Keratinocyte (primary cell): Measurements from ENCODE around the gene PRKCE. TPM values are rescaled to one million over a fixed set of nuclear protein-coding genes. Genes with fewer than 3 reads are reported as not detected.
A peak's percentile ranks its signal among the peaks of the same experiment; 100 is the strongest.

Source experiments
- DNase-seq: peaks from one replicate; pipeline ENCODE4 v3.0.0-alpha.2; 2011; ENCODE audit warnings: low read depth, missing footprints, low spot score
- FAIRE-seq: peaks from 2 replicates; lab custom pipeline; 2011; peaks lifted over from hg19 to GRCh38; lab: Jason Lieb, UNC
- H2AFZ ChIP-seq: 2 replicates; pipeline ENCODE4 v1.6.0; 2012; ENCODE audit warnings: low read length, control low read depth, inconsistent platforms; ENCODE audit not compliant: control insufficient read depth
- H3K27ac ChIP-seq: 2 replicates; pipeline ENCODE4 v1.5.1; 2011; ENCODE audit warnings: low read length; ENCODE audit not compliant: control insufficient read depth, insufficient read depth
- H3K27me3 ChIP-seq: 3 replicates; pipeline ENCODE4 v1.6.0; 2011; ENCODE audit warnings: low read length; ENCODE audit not compliant: control insufficient read depth, insufficient read depth; ENCODE audit errors: extremely low read depth
- H3K36me3 ChIP-seq, 2 experiments: 2 replicates in 1 of 2; 3 replicates in 1 of 2; pipeline ENCODE4 v1.5.1; 2011; ENCODE audit warnings: low read length in 2 of 2, mild to moderate bottlenecking in 1 of 2; ENCODE audit not compliant: control insufficient read depth in 2 of 2, insufficient read depth in 2 of 2; ENCODE audit errors: extremely low read depth in 1 of 2
- H3K4me1 ChIP-seq: 3 replicates; pipeline ENCODE4 v1.5.1; 2011; ENCODE audit warnings: low read length; ENCODE audit not compliant: control insufficient read depth, insufficient read depth; ENCODE audit errors: extremely low read depth
- H3K4me2 ChIP-seq: 3 replicates; pipeline ENCODE4 v1.6.0; 2011; ENCODE audit warnings: low read depth, low read length; ENCODE audit not compliant: control insufficient read depth, insufficient read depth; ENCODE audit errors: extremely low read depth
- H3K4me3 ChIP-seq, 3 experiments: fragments of 200-600 bp in 1 of 3; sonication (generic) in 1 of 3; 2 replicates in 2 of 3; 3 replicates in 1 of 3; pipeline ENCODE4 v1.5.1; 2011 to 2016; ENCODE audit warnings: low read length in 3 of 3, mild to moderate bottlenecking in 3 of 3, control low read depth in 2 of 3, inconsistent platforms in 1 of 3, low read depth in 1 of 3, mixed read lengths in 1 of 3, mixed run types in 1 of 3, moderate library complexity in 1 of 3; ENCODE audit not compliant: control insufficient read depth in 2 of 3, insufficient read depth in 2 of 3; ENCODE audit errors: extremely low read depth in 1 of 3
- H3K79me2 ChIP-seq: 2 replicates; pipeline ENCODE4 v1.6.0; 2012; ENCODE audit warnings: low read length; ENCODE audit not compliant: control insufficient read depth, insufficient read depth
- H3K9ac ChIP-seq: 3 replicates; pipeline ENCODE4 v1.6.0; 2011; ENCODE audit warnings: low read length; ENCODE audit not compliant: control insufficient read depth, insufficient read depth; ENCODE audit errors: extremely low read depth
- H3K9me1 ChIP-seq: 3 replicates; pipeline ENCODE4 v1.6.0; 2011; ENCODE audit warnings: low read length; ENCODE audit not compliant: control insufficient read depth, insufficient read depth; ENCODE audit errors: extremely low read depth
- H3K9me3 ChIP-seq: 2 replicates; pipeline ENCODE4 v1.5.1; 2012; ENCODE audit warnings: low read depth, low read length; ENCODE audit not compliant: control insufficient read depth
- H4K20me1 ChIP-seq: 3 replicates; pipeline ENCODE4 v1.6.0; 2011; ENCODE audit warnings: low read length; ENCODE audit not compliant: control insufficient read depth, insufficient read depth; ENCODE audit errors: extremely low read depth
- CTCF ChIP-seq, 3 experiments: IDR thresholded peaks in 1 of 3; conservative IDR thresholded peaks in 1 of 3; optimal IDR thresholded peaks in 1 of 3; 2 replicates in 2 of 3; 3 replicates in 1 of 3; pipeline versions ENCODE3 to v1.5.1; 2011; ENCODE audit warnings: low read length in 3 of 3, mild to moderate bottlenecking in 3 of 3, moderate library complexity in 2 of 3, control low read depth in 1 of 3, inconsistent platforms in 1 of 3; ENCODE audit not compliant: insufficient read depth in 2 of 3; ENCODE audit errors: extremely low read depth in 1 of 3
- EZH2 ChIP-seq: IDR thresholded peaks from one replicate; pipeline ENCODE4 v1.6.1; 2012; ENCODE audit warnings: inconsistent platforms, mild to moderate bottlenecking, low read length, moderate library complexity
- dilution Hi-C: fragments of 300-500 bp; cut with MboI; formaldehyde crosslinking; loops from one replicate; pipeline ENCODE4 v1.7.0; 2020; ENCODE audit warnings: low sequenced_read_pairs; ENCODE audit not compliant: extremely low pct_ligation_motif_present
- polyA plus RNA-seq, 5 experiments: library from polyadenylated mRNA; depleted of rRNA in 3 of 5; stranded (reverse) in 3 of 5; stranded (forward) in 1 of 5; unstranded in 1 of 5; fragments of >200 nt; gene quantifications; 1 replicate in 1 of 5; 2 replicates in 3 of 5; 3 replicates in 1 of 5; pipeline versions ENCODE4 v1.2.1 to v1.2.3, GENCODE V29; 2011 to 2012; ENCODE audit warnings: missing spikeins in 2 of 5, low read depth in 1 of 5, low replicate concordance in 1 of 5

Gene PRKCE
- polyA plus RNA-seq, 1 donor (not counting 4 experiments of a cell fraction or from before 2014, with no cell fraction given): 2.0 TPM

- Histone ChIP-seq H3K9me1 (no peaks in the 10 kb centered on the region), H3K4me2 (peak overlapping the region; percentile 76), H3K9me3 (no peaks in the 10 kb centered on the region), H3K9ac (peak overlapping the region; percentile 82), H3K4me3 (peak overlapping the region; percentile 80 to 94 (median 86)), H3K36me3 (no peaks in the 10 kb centered on the region), H2AFZ (peak overlapping the region; percentile 30), H3K4me1 (peaks cover 14% of the 10 kb centered on the region), H3K27ac (no peak overlapping the region), H3K27me3 (no peaks in the 10 kb centered on the region), H3K79me2 (no peaks in the 10 kb centered on the region), H4K20me1 (no peaks in the 10 kb centered on the region)
- DNase-seq (no peak), FAIRE-seq (no peak)
- dilution Hi-C loops: no loop called here
- TF ChIP-seq EZH2: no peak
- no peak for TF ChIP-seq CTCF (optimal IDR thresholded peaks at IDR 0.05 in 1 of 3, IDR thresholded peaks at IDR 0.05 in 1 of 3, conservative IDR thresholded peaks at IDR 0.05 in 1 of 3; ENCODE audit: extremely low read depth in 1 of 3, insufficient read depth in 2 of 3, low read length in 3 of 3)
These were observed 2.0 kb upstream of the PRKCE start for GRCh38 chr2:45649462-45649857.

- dilution Hi-C loops: no loop called here
- H3K79me2 ChIP-seq: no peaks in the 10 kb centered on the region
- H3K27ac ChIP-seq: peak overlapping the region; percentile 73
- no peaks in the 10 kb centered on the region for H3K9me3 ChIP-seq
- H3K27me3 ChIP-seq: no peaks in the 10 kb centered on the region
- no peaks in the 10 kb centered on the region for H3K9me1 ChIP-seq
- H4K20me1 ChIP-seq: no peaks in the 10 kb centered on the region
- H2AFZ ChIP-seq: peak overlapping the region; percentile 84
- TF ChIP-seq EZH2 (no peak), CTCF (optimal IDR thresholded peaks at IDR 0.05 in 1 of 3, IDR thresholded peaks at IDR 0.05 in 1 of 3, conservative IDR thresholded peaks at IDR 0.05 in 1 of 3; ENCODE audit: extremely low read depth in 1 of 3, insufficient read depth in 2 of 3, low read length in 3 of 3) (no peak)
- peaks cover 14% of the 10 kb centered on the region for H3K4me1 ChIP-seq
- FAIRE-seq: peak; percentile 60
- H3K4me3 ChIP-seq: peak overlapping the region; percentile 80 to 94 (median 86)
- H3K9ac ChIP-seq: peak overlapping the region; percentile 82
- no peaks in the 10 kb centered on the region for H3K36me3 ChIP-seq
- peak overlapping the region; percentile 76 for H3K4me2 ChIP-seq
- no peak for DNase-seq
These were observed 1.3 kb upstream of the PRKCE start for GRCh38 chr2:45649858-45650811.
